Colonic mucosa (tissue), 4 donors: Measurements from ENCODE around the gene NBL1. TPM values are rescaled to one million over a fixed set of nuclear protein-coding genes. Genes with fewer than 3 reads are reported as not detected.

Source experiments
- DNase-seq: peaks from one replicate; pipeline ENCODE4 v3.0.0-alpha.2; 2020
- H3K27ac ChIP-seq: fragments of 200-600 bp; one replicate; pipeline ENCODE4 v1.8.0; 2021
- H3K27me3 ChIP-seq: fragments of 200-600 bp; one replicate; pipeline ENCODE4 v1.8.0; 2021
- H3K36me3 ChIP-seq: fragments of 200-600 bp; one replicate; pipeline ENCODE4 v1.8.0; 2021
- H3K4me1 ChIP-seq: fragments of 200-600 bp; one replicate; pipeline ENCODE4 v1.8.0; 2021; ENCODE audit warnings: mild to moderate bottlenecking
- H3K4me3 ChIP-seq: fragments of 200-600 bp; one replicate; pipeline ENCODE4 v1.8.0; 2021
- H3K9ac ChIP-seq, 2 donors: one replicate each; pipeline ENCODE4 v1.7.0; 2013; ENCODE audit warnings: control low read depth in 2 of 2, low read depth in 2 of 2, low read length in 2 of 2
- H3K9me3 ChIP-seq: fragments of 200-600 bp; one replicate; pipeline ENCODE4 v1.8.0; 2021
- intact Hi-C: fragments of 100-400 bp; cut with DNase I; formaldehyde crosslinking; loops from one replicate; pipeline ENCODE4 v1.14.1; 2022
- total RNA-seq, 2 donors: library from RNA; stranded (reverse); fragmentation: NEBNext Ultra II Directional in 1 of 2; extraction: Animal tissue kit (Norgen Biotek cat#: 25700) in 1 of 2; gene quantifications; one replicate each; pipeline ENCODE4 v1.2.1, GENCODE V29; 2021
- TF ChIP-seq, protein P1 (sequence below): fragments of 200-600 bp; IDR thresholded peaks from one replicate; pipeline ENCODE4 v1.8.0; 2022; ENCODE audit warnings: antibody characterized with exemption, mild to moderate bottlenecking
- donor health status: healthy.
- donor health status: DM: no; HTN: no; CAD: no.
- donor health status: DM: no; HTN: no; CAD: no.

The NBL1 gene
- total RNA-seq, 2 donors from 2014 or later = 340 to 393 TPM

DNA sequence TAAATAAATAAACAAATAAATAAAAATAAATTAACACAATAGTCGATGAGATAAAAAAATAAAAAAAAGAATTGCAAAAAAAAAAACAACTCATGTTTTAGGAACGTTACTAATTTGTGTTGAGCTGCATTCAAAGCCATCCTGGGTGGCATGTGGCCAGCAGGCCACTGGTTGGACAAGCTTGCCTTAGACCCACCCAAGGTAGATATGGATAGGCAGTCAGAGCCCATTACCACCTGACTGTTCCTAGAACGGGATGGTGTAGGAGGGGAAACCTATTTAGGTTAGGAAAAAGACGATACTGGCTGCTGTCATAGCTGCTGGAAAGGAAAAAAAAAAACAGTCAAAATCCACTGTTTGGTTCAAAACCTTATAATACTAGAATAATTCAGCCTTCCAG lies 61.4 kb downstream of the NBL1 start:
- Histone ChIP-seq H3K4me3 (no peak overlapping the region), H3K27ac (no peak overlapping the region), H3K27me3 (no peaks in the 10 kb centered on the region), H3K9me3 (no peaks in the 10 kb centered on the region), H3K4me1 (no peaks in the 10 kb centered on the region), H3K9ac (no peak overlapping the region), H3K36me3 (no peaks in the 10 kb centered on the region)
- TF ChIP-seq, protein P1, sequence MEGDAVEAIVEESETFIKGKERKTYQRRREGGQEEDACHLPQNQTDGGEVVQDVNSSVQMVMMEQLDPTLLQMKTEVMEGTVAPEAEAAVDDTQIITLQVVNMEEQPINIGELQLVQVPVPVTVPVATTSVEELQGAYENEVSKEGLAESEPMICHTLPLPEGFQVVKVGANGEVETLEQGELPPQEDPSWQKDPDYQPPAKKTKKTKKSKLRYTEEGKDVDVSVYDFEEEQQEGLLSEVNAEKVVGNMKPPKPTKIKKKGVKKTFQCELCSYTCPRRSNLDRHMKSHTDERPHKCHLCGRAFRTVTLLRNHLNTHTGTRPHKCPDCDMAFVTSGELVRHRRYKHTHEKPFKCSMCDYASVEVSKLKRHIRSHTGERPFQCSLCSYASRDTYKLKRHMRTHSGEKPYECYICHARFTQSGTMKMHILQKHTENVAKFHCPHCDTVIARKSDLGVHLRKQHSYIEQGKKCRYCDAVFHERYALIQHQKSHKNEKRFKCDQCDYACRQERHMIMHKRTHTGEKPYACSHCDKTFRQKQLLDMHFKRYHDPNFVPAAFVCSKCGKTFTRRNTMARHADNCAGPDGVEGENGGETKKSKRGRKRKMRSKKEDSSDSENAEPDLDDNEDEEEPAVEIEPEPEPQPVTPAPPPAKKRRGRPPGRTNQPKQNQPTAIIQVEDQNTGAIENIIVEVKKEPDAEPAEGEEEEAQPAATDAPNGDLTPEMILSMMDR = no peak
- DNase-seq = no peak
- intact Hi-C loops = no loop called here

DNA sequence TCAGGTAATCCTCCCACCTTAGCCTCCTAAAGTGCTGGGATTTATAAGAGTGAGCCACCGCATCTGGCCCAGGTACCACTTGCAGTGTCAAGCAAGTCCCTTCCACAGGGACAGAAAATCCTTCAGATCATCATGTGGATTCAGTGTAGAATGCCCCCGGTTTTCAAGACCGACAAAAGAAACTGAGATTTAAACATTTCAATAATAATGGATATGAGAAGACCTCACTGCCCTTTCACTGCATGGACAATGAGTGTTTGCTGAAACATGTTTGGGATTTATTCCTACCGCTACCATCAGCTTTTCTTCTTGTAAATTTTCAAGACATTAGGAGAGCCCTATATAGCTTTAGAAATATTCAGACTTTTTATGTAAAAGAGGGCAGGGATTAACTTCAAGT lies 62.0 kb downstream of the NBL1 start:
- Histone ChIP-seq H3K27me3 (no peaks in the 10 kb centered on the region), H3K9me3 (no peaks in the 10 kb centered on the region), H3K27ac (no peak overlapping the region), H3K9ac (no peak overlapping the region), H3K4me1 (no peaks in the 10 kb centered on the region), H3K36me3 (no peaks in the 10 kb centered on the region), H3K4me3 (no peak overlapping the region)
- no peak for DNase-seq
- TF ChIP-seq, protein P1 = no peak
- intact Hi-C loops = no loop called here

Other genes with a start within 250 kb of the NBL1 start
- 100 to 1,000 TPM; 397 to 407 TPM for gene CAPZB, start 158.8 kb upstream of the NBL1 start, total RNA-seq
- gene HTR6, start 20.6 kb downstream of the NBL1 start, total RNA-seq = not detected
- gene TMCO4, start 155.6 kb downstream of the NBL1 start, total RNA-seq = 10 to 100 TPM; 26.9 to 44.1 TPM
- gene RNF186, start 171.0 kb downstream of the NBL1 start, total RNA-seq = 10 to 100 TPM; 43.0 to 71.4 TPM
- 10 to 100 TPM in 1 of 2 donors, 1 to 10 TPM in 1; 9.6 to 15.6 TPM for gene OTUD3, start 238.1 kb downstream of the NBL1 start, total RNA-seq